Fibroblast of skin of left biceps (primary cell): ENCODE data around the gene OAS2.

ENCODE experiments used
- DNase-seq, 2 experiments: peaks; one replicate each; pipeline ENCODE4 v3.0.0-alpha.2; 2013; ENCODE audit warnings: low read depth in 2 of 2

The OAS2 gene

DNA sequence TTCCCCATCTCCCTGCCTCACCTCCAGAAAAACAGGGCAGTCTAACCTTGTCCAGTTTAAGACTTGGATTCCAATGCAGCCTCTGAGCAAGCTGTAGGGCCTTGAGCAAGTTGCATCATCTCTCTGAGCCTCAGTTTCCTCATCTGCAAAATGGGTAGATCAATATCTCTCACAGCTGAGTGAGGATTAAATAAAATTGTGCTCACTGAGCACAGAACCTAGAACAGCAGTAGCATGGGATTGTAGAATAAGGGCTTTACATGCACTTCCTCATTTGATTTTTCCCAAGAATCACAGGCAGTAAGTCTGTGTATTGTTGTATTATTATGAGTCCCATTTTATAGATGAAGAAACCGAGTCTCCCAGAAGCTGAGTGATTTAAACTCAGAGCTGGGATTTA lies 80.2 kb downstream of the OAS2 start:
- no peak for DNase-seq

GRCh38 chr12:113059071-113059595 lies 80.8 kb downstream of the OAS2 start:
- DNase-seq: no peak

DNA sequence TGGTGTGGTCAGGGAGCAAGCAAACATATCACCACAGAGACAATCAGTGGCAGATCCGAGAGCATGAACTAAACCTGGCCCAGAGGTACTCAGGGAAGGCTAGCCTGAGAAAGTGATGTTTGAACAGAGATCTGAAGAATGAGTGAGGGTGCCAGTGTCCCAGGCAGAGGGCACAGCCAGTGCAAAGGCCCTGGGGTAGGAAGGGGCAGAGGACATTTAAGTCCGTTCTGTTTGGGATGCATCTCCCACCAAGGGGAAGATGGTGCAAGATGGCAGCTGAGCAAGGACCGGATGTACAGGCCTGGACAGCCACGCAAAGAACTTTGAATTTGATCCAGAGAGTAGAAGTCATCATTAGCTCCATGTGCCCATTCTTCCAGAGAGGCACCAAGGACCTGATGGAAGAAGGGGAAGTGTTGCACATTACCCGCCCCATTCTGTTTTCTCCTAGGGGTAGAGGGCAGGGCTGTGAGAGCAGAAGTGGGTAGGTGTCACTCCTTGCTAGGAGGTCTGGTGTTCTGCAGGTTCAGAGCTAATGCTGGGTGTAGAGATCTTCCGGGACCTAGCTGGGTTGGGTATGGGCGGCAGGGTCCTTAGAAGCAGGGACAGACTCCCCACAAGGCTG lies 82.1 kb downstream of the OAS2 start:
- no peak for DNase-seq

GRCh38 chr12:113061061-113061694 lies 82.9 kb downstream of the OAS2 start:
- no peak for DNase-seq
